KOPT-K1 (cell line): ENCODE results near the gene CNOT8.
"Not testable (repeated sequence)": the region's sequence is repeated elsewhere in the genome, so short reads cannot be mapped to it uniquely, and the experiment has no call there.

Experiments used
- H3K27ac ChIP-seq: fragments of 200-600 bp; sonication (generic); 2 replicates; pipeline ENCODE4 v1.5.1; 2016; ENCODE audit warnings: antibody characterized with exemption, mild to moderate bottlenecking, low read depth, low read length; ENCODE audit not compliant: poor library complexity, severe bottlenecking
- H3K36me3 ChIP-seq: fragments of 200-600 bp; sonication (generic); 2 replicates; pipeline ENCODE4 v1.5.1; 2017; ENCODE audit warnings: antibody characterized with exemption, mild to moderate bottlenecking, low read length, moderate library complexity; ENCODE audit not compliant: insufficient read depth
- H3K9me3 ChIP-seq: fragments of 200-600 bp; sonication (generic); 2 replicates; pipeline ENCODE4 v1.5.1; 2017; ENCODE audit warnings: antibody characterized with exemption, low read length, mild to moderate bottlenecking; ENCODE audit not compliant: insufficient read depth, poor library complexity, severe bottlenecking

The CNOT8 gene

DNA sequence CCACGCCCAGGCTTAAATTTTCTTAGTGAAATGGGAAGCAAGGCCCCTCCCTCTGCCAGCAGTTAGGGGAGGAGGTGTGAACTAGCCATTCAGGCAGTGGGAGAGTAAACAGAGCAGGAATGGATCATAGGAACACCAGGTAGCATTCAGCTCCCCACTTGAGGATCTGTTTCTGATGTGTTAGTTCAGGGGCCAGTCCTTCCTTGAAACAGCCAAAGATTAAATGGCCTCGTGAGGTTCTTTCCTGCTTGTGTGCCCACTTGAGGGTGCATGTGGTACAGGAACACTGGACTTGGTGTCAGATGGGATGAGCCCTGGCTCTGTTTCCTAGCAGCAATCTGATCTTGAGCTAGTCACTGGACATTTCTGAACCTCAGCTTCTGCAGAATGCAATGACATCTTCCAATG is 29.2 kb upstream of the CNOT8 start:
- no peaks in the 10 kb centered on the region for H3K9me3 ChIP-seq
- H3K27ac ChIP-seq, result peak overlapping the region; percentile 11
- peaks cover 64% of the 10 kb centered on the region for H3K36me3 ChIP-seq

DNA sequence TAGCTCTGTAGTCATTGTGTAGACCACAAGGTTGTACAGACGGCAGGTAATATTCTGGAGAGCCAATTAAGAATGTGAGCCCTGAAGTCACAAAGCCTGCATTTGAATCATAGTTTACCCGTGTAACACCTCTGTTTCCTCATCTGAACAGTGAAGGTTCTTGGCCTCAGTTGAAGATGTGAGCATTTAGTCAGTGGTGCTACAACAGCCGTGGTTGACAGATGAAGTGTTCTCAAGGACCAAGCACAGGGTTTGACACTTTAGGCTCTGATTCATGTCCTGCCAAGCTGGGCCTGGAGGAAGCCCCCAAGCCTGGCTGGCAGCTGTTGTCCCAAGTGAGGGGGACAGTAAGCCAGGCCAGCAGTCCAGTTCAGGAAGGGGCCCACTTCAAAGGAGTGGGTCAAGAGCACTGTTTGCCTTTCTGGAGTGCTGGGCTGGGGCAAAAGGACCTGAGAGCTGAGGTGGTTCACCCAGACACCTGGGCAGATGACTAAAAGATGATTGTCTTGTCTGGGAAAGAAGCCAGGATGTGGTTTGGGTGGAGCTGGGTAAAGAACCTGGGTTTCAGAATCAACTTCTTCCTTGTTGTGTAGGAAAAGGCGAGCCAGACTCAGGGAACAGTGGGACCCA is 28.7 kb upstream of the CNOT8 start:
- peak overlapping the region; percentile 11 for H3K27ac ChIP-seq

DNA sequence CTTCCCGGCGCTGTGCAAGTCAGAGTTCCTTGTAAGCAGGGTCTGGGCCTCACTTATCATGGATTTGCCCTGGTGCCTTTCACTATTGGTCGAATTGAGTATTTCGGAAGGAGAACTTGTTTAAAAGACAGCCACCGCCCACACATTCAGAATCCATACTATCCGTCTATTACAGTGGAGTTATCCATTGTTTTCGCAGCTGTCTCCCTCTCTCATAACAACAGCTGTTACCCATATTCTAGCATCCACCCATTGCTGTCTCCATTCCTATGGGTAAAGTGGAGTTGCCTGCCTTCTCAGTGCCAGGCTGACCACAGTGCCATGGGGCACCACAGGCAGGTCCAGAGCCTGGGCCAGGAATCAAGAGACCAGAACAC is 28.2 kb upstream of the CNOT8 start:
- no peak overlapping the region for H3K27ac ChIP-seq
- no peaks in the 10 kb centered on the region for H3K9me3 ChIP-seq
- H3K36me3 ChIP-seq, result peaks cover 65% of the 10 kb centered on the region

More for the DNA sequence above, 28.7 kb upstream of the CNOT8 start:
- peaks cover 62% of the 10 kb centered on the region for H3K36me3 ChIP-seq
- H3K9me3 ChIP-seq, result no peaks in the 10 kb centered on the region

DNA sequence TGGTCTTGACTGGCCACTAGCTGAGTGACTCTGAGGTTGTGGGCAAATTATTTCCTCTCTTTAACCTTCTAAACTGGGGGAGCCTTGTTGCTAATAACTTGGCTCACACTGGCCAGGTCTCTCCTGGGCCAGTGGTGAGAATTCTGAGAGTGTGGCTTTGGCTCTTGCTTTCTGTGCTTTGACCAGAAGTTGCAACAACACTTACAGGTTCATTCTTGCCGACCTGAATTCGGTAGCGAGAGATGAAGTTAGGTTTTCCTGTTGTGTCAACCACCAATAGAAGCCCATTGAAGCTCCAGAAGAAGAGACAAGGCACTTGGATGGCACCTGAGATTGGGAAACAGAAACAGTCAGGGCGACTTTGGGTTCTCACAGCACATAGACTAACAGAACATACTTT is 27.8 kb upstream of the CNOT8 start:
- no peaks in the 10 kb centered on the region for H3K9me3 ChIP-seq
- no peak overlapping the region for H3K27ac ChIP-seq
- peaks cover 65% of the 10 kb centered on the region for H3K36me3 ChIP-seq

DNA sequence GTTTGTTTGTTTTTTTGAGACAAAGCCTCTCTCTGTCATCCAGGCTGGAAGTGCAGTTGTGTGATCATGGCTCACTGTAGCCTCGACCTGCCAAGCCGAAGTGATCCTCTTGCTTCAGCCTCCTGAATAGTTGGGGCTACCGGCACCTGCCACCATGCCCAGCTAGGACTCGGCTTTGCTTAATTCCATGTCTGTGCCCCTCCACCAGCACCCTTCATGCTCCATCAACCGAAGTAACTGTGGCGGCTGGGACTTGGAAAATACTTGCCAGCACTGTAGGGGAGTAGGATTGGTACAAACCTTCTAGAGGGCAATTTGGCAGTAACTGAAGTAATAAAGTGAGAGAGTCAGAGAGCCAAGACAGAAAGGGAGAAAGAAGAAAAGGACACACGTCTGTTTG is 27.0 kb upstream of the CNOT8 start:
- no peak overlapping the region for H3K27ac ChIP-seq
- peaks cover 65% of the 10 kb centered on the region for H3K36me3 ChIP-seq
- no peaks in the 10 kb centered on the region for H3K9me3 ChIP-seq

DNA sequence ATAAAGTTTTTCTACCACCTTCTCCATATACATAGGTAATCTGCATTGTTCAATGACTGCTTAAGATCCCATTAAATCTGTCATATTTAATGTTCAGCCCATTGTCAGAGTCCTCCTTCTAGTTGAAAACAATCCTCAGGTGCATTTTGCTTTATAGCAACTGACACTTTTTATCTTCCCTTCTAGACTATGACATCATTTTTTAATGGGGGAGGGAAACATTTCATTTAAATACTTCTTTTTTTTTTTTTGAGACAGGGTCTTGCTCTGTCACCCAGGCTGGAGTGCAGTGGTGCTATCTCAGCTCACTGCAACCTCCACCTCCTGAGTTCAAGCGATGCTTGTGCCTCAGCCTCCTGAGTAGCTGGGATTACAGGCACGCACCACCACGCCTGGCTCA is 25.6 kb upstream of the CNOT8 start:
- not testable (repeated sequence) for H3K27ac ChIP-seq, H3K9me3 ChIP-seq
- peaks cover 55% of the 10 kb centered on the region for H3K36me3 ChIP-seq

DNA sequence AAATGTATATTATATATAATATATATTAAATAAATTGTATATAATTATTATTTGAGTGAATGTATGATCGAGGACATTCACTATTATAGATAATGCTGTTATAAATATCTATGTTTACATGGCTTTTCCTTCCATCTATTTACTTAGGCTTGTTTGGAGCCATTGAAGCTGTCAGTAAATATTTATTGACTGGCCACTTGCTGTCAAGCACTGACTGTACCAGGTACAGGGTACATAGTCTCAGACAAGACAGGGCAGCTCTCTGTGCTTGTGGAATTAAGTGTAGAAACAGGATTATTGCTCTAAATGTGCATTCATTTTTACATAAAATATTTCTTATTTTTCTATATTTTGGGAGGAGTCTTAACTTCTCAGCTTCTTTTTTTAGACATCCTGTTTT is 24.4 kb upstream of the CNOT8 start:
- no peak overlapping the region for H3K27ac ChIP-seq

DNA sequence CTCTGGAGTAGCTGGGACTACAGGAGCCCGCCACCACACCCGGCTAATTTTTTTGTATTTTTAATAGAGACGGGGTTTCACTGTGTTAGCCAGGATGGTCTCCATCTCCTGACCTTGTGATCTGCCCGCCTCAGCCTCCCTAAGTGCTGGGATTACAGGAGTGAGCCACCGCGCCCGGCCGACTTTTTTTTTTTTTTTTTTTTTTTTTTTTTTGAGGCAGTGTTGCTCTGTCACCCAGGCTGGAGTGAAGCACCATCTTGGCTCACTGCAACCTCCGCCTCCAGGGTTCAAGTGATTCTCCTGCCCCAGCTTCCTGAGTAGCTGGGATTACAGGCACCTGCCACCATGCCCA is 22.8 kb upstream of the CNOT8 start:
- H3K36me3 ChIP-seq, result peaks cover 29% of the 10 kb centered on the region
- H3K9me3 ChIP-seq, H3K27ac ChIP-seq: not testable (repeated sequence)

More for the DNA sequence above, 24.4 kb upstream of the CNOT8 start:
- no peaks in the 10 kb centered on the region for H3K9me3 ChIP-seq
- H3K36me3 ChIP-seq, result peaks cover 45% of the 10 kb centered on the region

DNA sequence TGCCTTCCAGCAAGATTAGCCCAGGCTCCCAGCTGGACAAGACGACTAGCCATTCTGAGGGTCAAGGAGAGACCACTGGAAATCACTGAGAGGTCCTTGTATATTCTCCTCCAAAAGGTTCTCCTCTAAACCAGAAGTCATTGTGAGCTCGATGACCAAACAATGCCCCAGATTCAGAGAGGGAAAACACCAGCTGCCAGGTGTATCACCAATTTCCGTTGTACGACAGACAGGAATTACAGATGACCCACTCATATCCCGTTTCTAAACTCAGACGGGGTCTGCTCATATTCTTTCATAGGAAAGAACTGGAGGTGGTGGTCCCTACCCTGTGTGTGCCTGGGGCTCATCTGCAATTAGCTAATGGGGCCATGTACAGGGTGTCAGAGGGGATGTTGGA is 22.2 kb upstream of the CNOT8 start:
- Histone ChIP-seq H3K27ac (no peak overlapping the region), H3K9me3 (no peaks in the 10 kb centered on the region), H3K36me3 (peaks cover 24% of the 10 kb centered on the region)

DNA sequence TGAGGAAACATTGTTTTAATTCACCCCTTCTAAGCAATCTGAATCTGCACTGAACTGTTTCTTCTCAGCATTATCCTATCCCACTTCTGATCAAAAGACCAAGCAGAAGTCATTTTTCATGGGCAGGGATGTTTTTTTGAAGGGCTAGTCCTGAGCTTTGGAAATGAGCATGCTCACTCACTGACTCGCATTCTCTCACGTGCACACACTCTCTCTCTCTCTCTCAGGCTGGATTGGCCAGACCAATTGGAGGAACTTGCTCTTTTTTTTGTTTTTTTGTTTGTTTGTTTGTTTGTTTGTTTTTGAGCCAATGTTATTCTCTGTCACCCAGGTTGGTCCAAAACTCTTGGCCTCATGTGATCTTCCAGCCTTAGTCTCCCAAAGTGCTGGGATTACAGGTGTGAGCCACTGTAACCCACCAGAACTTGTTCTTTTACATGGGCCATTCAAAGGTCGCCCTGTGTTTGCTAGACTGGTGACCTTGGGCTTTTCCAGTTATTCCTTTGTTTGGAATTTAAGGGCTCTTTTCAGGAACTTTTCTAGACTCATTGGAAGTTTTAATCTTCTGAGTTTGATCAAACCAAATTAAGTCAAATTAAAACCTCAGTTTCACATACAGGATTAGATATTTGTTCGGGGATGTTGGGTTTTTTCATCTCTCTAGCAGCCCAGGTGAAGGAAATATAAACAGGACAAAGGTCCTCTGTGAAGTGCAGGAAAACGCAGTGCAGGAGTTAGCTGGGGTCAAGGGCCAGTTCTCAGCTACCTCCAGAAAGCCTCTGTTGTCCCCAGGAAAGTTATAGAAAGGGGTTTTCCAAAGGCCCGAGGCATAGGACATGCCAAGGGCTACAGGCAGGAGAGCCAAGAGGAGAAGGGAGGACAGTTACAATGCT is 21.2 kb upstream of the CNOT8 start:
- Histone ChIP-seq H3K36me3 (peaks cover 13% of the 10 kb centered on the region), H3K27ac (no peak overlapping the region), H3K9me3 (no peaks in the 10 kb centered on the region)

DNA sequence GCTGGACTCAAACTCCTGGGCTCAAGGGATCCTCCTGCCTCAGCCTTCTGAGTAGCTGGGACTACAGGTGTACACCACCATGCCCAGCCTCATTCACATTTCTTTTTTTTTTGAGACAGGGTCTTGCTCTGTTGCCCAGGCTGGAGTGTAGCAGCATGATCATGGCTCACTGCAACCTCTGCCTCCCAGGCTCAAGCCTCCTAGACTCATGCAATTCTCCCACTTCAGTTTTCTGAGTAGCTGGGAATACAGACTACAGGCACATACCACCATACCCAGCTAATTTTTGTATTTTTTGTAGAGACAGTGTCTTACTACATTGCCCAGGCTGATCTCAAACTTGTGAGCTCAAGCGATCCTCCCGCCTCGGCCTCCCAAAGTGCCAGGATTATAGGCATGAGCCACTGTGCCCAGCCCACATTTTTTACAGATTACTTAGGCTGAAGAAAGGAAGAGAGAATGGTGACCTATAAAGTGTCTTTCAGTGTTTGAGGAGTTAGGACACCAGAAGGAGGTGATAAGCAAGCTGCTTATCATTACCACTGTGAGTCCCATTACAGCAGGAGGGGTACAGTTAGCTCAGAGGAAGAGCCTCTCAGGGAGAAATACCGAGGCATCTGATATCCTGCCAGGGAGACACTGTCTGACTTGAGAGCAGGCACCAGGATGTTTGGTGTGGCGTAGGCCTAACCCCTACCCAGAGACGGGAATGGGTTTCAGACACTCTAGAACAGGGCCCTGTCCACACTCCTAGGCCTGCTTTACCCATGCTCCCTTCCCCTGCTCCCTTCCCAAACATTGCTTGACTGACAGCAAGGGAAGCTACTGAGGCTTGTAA is 17.8 kb upstream of the CNOT8 start:
- Histone ChIP-seq H3K9me3 (no peaks in the 10 kb centered on the region), H3K36me3 (no peaks in the 10 kb centered on the region), H3K27ac (no peak overlapping the region)

DNA sequence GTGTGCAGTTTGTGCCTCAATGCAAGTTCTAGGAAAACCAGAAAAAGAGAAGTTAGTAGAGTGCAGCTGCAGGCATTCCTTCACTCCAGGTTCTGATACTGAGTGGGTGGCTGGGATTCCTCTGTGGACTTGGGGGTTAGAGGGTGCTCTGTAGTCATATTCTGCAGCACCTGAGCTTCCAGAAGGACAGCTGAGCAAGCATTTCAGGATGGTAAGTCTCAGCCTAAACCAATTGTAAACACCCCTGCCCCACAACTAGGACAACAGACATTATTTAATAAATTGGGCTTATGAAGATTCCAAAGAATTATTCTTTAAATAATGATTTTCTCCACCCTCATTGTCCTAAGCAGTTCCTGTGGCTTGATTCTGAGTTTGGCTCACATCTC is 17.2 kb upstream of the CNOT8 start:
- no peak overlapping the region for H3K27ac ChIP-seq
- no peaks in the 10 kb centered on the region for H3K36me3 ChIP-seq
- no peaks in the 10 kb centered on the region for H3K9me3 ChIP-seq

DNA sequence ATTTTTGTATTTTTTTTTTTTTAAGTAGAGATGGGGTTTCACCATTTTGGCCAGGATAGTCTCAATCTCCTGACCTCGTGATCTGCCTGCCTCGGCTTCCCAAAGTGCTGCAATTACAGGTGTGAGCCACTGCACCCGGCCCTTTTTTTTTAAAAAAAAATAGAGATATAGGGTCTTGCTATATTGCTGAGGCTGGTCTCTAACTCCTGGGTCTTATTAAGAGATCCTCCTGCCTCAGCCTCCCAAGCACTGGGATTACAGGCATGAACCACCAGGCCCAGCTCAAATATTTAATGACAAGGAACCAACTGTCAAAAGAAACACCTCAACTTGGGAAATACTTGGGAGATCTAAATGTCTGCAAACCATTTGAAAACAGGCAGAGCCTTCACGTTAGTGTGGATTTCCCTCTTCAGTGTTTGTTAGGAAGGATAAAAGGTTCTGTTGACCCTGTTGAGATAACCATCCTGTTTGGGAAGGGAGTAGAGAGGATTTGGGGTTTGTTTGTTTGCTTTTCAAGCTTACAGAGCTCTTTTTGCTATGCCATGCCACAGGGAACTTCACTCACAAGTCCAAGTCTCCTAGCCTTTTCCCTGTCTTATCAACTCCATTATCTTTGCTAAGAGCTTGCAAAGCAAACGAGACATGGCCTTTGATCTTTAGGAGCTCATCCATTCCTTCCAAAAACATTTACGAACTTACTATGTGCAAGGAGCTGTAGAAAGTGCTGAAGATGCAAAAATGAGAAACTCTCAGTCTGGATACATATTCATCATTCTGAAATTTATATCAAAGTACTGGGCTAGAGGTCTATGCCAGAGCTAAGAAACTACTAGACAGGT is 15.5 kb upstream of the CNOT8 start:
- no peaks in the 10 kb centered on the region for H3K36me3 ChIP-seq
- no peak overlapping the region for H3K27ac ChIP-seq
- H3K9me3 ChIP-seq, result no peaks in the 10 kb centered on the region

DNA sequence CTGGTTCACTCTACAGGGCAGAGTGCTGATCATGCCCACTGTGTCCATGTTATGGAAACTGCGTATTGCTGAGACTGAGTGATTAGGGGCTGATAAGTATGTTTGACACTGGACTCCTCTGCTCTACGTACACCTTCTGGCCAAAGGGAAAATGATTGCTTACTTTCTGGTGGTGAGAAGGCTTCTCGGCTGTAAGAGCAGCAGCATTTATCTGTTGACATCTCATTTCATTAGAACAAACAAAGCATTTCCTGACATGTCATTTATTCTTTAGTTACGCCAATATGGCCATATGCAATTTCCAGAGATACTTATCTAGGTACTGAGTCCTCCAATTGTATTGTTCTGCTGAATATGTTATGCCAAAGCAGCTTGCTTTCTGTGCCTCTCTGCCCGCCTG is 13.6 kb upstream of the CNOT8 start:
- no peaks in the 10 kb centered on the region for H3K9me3 ChIP-seq
- H3K27ac ChIP-seq, result no peak overlapping the region
- no peaks in the 10 kb centered on the region for H3K36me3 ChIP-seq
